Psoas muscle (tissue), 8 donors: ENCODE results near the gene ARSD. TPM values are rescaled to one million over a fixed set of nuclear protein-coding genes. Genes with fewer than 3 reads are reported as not detected.
"Not testable (repeated sequence)": the region's sequence is repeated elsewhere in the genome, so short reads cannot be mapped to it uniquely, and the experiment has no call there.

Experiments
- ATAC-seq, 4 donors: fragments of 200-7000 bp; cut with Tn5 transposase; one replicate each; pipeline ENCODE4 v1.9.1; 2020; ENCODE audit warnings: moderate library complexity in 3 of 4, mild to moderate bottlenecking in 2 of 4
- DNase-seq, 2 donors: peaks; one replicate each; pipeline ENCODE4 v3.0.0-alpha.2; 2020
- H3K27ac ChIP-seq: fragments of 200-600 bp; one replicate; pipeline ENCODE4 v1.8.0; 2022
- H3K27me3 ChIP-seq, 3 donors: fragments of 200-600 bp in 1 of 3; one replicate each; pipeline versions ENCODE4 v1.6.1 to v1.8.0; 2013 to 2022; ENCODE audit warnings: low read length in 2 of 3, mild to moderate bottlenecking in 2 of 3, moderate library complexity in 1 of 3; ENCODE audit not compliant: insufficient read depth in 3 of 3
- H3K36me3 ChIP-seq, 2 donors: fragments of 200-600 bp in 1 of 2; one replicate each; pipeline versions ENCODE4 v1.6.1 to v1.8.0; 2013 to 2022; ENCODE audit warnings: low read depth in 1 of 2, mild to moderate bottlenecking in 1 of 2, moderate library complexity in 1 of 2; ENCODE audit not compliant: insufficient read depth in 1 of 2
- H3K4me1 ChIP-seq: fragments of 200-600 bp; one replicate; pipeline ENCODE4 v1.8.0; 2022
- H3K4me3 ChIP-seq: fragments of 200-600 bp; one replicate; pipeline ENCODE4 v1.8.0; 2022; ENCODE audit warnings: mild to moderate bottlenecking
- H3K9me3 ChIP-seq: fragments of 200-600 bp; one replicate; pipeline ENCODE4 v1.8.0; 2022
- WGBS, 3 donors: extraction: QIAGEN DNeasy Blood & Tissue Kit; methylation state at CpG; one replicate each; pipeline versions ENCODE4 v1.1.6 to v1.1.7; 2013; 5-methylcytosine and 5-hydroxymethylcytosine counted together
- intact Hi-C, 2 donors: fragments of 100-400 bp; cut with DNase I; formaldehyde crosslinking; loops; one replicate each; pipeline versions ENCODE4 v1.11.0 to v1.14.2; 2022
- polyA plus RNA-seq, 3 donors: library from polyadenylated mRNA; stranded (reverse); fragments of 200-250 nt; gene quantifications; one replicate each; pipeline ENCODE4 v1.2.3, GENCODE V29; 2013
- total RNA-seq, 4 donors: library from RNA; stranded (reverse); fragmentation: NEBNext Ultra II Directional in 2 of 4; extraction: Animal tissue kit (Norgen Biotek cat#: 25700) in 2 of 4; gene quantifications; one replicate each; pipeline versions ENCODE4 v1.2.1 to v1.2.4, GENCODE V29; 2021 to 2023
- TF ChIP-seq, protein P1 (sequence below): fragments of 200-600 bp; IDR thresholded peaks from one replicate; pipeline ENCODE4 v1.8.0; 2022; ENCODE audit warnings: antibody characterized with exemption
- donor health status: healthy with polysubstance abuse.
- donor health status: DM: no; HTN: no; CAD: no; lungs with moderate emphysema.
- donor health status: Bipolar disorder and iron deficiency.
- donor health status: healthy.
- donor health status: DM: yes; HTN: yes; CAD: no.
- donor health status: DM: no; HTN: no; CAD: no.
- donor health status: DM: no; HTN: no; CAD: no.
- donor health status: DM: yes; HTN: yes; CAD: no.

The ARSD gene
- total and polyA plus RNA-seq, 7 donors, result 0.66 to 2.4 (median 1.6) TPM

DNA sequence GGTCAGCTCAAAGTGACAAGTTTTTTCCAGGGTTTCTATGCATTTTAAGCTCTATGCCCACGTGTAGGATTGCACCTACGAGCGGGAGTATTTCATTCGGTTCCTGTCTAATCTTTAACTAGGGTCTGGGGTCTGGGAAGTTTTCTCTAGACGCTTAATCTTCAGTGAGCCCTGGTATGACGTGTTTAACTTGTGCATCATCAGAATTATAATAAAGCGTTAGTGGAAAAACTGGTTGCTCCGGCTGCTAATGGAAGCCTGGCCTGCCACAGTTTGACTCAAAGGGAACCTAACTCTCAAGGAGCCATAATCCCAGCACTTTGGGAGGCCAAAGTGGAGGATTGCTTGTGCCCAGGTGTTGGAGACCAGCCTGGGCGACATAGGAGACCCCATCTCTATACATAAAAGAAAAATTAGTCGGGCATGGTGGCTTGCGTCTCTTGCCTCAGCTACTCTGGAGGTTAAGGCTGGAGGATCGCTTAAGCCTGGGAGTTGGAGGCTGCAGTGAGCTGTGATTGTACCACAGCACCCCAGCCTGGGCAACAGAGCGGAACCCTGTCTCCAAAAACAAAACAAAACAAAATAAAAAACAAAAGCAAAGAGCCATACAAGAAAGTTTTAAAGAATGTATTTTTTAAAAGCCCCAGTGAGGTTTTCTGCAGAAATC lies 30.2 kb downstream of the ARSD start:
- H3K9me3 ChIP-seq, result peaks cover 12% of the 10 kb centered on the region
- H3K4me3 ChIP-seq, result no peak overlapping the region
- no peaks in the 10 kb centered on the region for H3K36me3 ChIP-seq
- H3K4me1 ChIP-seq, result no peaks in the 10 kb centered on the region
- DNase-seq (no peak), ATAC-seq (no peak)
- TF ChIP-seq, protein P1, sequence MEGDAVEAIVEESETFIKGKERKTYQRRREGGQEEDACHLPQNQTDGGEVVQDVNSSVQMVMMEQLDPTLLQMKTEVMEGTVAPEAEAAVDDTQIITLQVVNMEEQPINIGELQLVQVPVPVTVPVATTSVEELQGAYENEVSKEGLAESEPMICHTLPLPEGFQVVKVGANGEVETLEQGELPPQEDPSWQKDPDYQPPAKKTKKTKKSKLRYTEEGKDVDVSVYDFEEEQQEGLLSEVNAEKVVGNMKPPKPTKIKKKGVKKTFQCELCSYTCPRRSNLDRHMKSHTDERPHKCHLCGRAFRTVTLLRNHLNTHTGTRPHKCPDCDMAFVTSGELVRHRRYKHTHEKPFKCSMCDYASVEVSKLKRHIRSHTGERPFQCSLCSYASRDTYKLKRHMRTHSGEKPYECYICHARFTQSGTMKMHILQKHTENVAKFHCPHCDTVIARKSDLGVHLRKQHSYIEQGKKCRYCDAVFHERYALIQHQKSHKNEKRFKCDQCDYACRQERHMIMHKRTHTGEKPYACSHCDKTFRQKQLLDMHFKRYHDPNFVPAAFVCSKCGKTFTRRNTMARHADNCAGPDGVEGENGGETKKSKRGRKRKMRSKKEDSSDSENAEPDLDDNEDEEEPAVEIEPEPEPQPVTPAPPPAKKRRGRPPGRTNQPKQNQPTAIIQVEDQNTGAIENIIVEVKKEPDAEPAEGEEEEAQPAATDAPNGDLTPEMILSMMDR, result no peak
- WGBS, 3 donors, result 77 to 85% (median 79%) methylated on average over 13 of the region's 13 CpGs
- no peaks in the 10 kb centered on the region for H3K27me3 ChIP-seq
- intact Hi-C loops, result no loop called here
- no peak overlapping the region for H3K27ac ChIP-seq

DNA sequence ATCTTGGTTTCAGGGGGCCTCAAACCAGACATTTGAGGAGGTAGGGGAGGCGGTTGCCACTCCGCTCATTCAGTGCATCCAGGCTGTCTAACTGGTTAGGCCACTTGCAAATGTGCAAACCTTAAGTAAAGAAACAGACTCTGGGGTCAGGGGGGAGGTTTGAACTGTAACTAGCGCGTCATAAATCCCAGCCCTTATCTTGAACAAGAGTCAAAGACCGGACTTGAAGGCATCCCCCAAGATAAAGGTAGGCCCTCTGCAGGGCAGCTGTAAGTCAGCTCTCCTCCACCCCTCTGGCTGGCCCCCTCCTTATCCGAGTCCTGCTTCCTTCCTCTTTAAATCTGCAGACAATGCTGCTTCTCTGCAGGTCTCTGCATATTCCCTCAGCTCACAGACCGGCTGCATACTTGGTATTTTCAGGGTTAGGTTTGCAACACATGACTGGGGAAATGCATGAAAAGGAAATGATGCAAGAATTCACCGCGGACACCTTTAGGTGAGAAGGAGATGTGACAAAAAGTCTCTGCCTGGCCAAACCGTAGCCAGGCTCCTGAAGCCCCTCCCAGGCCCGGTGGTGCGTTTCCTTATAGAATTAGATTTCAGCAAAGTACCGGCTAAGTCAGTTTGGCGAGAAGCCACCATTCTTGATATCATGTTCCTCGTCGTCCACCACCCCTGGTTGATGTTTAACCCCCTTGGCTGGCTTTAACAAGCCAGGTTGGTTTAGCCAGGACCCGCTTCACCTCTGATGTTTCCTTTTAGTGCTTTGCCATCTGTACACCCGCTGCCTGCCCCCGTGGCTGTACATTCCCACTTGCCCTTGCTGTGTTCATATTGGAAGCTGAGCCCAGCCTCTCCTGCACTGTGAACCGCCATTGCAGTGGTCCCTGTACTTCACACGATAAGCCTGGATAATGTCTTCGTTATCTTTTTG lies 31.2 kb downstream of the ARSD start:
- H3K27me3 ChIP-seq, ATAC-seq, intact Hi-C loops, H3K4me3 ChIP-seq, H3K4me1 ChIP-seq, H3K27ac ChIP-seq, H3K36me3 ChIP-seq, H3K9me3 ChIP-seq, DNase-seq: not testable (repeated sequence)
- 20 to 28% (median 28%) methylated on average over 20 to 22 of the region's 22 CpGs for WGBS, 3 donors

DNA sequence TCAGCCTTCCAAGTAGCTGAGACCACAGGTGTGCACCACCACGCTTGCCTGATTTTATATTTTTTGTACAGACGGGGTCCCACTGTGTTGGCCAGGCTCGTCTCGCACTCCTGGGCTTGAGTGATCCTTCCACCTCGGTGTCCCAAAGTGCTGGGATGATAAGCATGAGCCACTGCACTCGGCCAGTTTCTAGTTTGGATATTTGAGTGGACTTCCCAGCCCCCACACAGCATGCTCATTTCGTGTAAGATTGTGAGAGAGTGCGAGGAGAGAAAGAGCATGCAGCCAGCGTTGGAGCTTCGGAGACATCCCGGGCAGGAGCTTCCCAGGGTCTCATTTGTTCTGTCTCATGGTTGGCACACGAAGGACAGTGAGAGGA lies 31.8 kb downstream of the ARSD start:
- Histone ChIP-seq H3K36me3 (no peaks in the 10 kb centered on the region), H3K4me1 (no peaks in the 10 kb centered on the region), H3K4me3 (no peak overlapping the region), H3K27ac (no peak overlapping the region), H3K27me3 (no peaks in the 10 kb centered on the region), H3K9me3 (peaks cover 2% of the 10 kb centered on the region)
- TF ChIP-seq, protein P1, result no peak
- WGBS, 3 donors, result 67 to 78% (median 72%) methylated on average over 12 of the region's 12 CpGs
- ATAC-seq (no peak), DNase-seq (no peak)
- intact Hi-C loops, result no loop called here

DNA sequence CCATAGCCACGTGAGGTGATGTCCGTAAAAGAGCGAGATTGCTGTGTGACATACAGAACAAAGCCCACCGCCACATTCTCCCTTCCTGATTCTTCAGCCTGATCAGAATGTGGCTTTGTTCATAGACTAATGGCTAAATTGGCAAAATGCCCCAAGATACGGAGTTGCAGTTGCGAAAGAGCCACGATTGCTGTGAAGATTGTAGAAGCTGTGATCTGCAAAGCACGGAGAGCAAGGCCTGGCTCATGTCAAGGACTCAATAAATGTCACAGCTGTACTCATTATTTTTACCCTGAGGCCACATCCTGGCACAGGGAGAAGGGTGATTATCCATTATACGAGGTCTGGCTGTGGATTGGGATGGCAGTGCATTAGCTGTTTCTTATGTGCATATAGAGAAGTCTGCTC lies 34.2 kb downstream of the ARSD start:
- DNase-seq, result no peak
- Histone ChIP-seq H3K27me3 (no peaks in the 10 kb centered on the region), H3K4me3 (no peak overlapping the region), H3K27ac (no peak overlapping the region), H3K36me3 (no peaks in the 10 kb centered on the region), H3K4me1 (no peaks in the 10 kb centered on the region), H3K9me3 (no peaks in the 10 kb centered on the region)
- TF ChIP-seq, protein P1, result no peak
- 32 to 40% (median 38%) methylated on average over 9 of the region's 9 CpGs for WGBS, 3 donors
- intact Hi-C loops, result no loop called here
- no peak for ATAC-seq

DNA sequence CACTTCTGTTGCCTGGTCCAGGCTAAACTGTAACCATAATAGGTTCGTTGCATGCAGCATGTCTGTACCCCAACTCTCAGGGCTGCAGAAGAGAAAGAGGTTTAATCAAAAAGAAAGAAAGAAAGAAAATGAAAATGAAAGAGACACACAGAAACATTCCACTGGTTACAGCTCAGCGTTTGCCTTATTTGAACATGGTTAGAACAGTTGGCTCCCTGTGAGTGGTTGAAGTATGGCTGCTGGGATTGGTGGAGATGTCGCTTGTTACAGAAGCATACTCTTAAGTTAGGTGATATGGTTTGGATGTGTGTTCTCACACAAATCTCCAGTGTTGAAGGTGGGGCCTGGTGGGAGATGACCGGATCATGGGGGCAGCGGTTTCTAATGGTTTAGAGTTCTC lies 36.3 kb downstream of the ARSD start:
- TF ChIP-seq, protein P1, result no peak
- peaks cover 0 to 8% (median 0%) of the 10 kb centered on the region in 3 donors for H3K27me3 ChIP-seq
- intact Hi-C loops, result no loop called here
- no peak overlapping the region for H3K4me3 ChIP-seq
- H3K36me3 ChIP-seq, result no peaks in the 10 kb centered on the region
- H3K4me1 ChIP-seq, result no peaks in the 10 kb centered on the region
- ATAC-seq (no peak), DNase-seq (no peak)
- H3K9me3 ChIP-seq, result no peaks in the 10 kb centered on the region
- 85 to 90% (median 89%) methylated on average over 5 of the region's 5 CpGs for WGBS, 3 donors
- H3K27ac ChIP-seq, result no peak overlapping the region

DNA sequence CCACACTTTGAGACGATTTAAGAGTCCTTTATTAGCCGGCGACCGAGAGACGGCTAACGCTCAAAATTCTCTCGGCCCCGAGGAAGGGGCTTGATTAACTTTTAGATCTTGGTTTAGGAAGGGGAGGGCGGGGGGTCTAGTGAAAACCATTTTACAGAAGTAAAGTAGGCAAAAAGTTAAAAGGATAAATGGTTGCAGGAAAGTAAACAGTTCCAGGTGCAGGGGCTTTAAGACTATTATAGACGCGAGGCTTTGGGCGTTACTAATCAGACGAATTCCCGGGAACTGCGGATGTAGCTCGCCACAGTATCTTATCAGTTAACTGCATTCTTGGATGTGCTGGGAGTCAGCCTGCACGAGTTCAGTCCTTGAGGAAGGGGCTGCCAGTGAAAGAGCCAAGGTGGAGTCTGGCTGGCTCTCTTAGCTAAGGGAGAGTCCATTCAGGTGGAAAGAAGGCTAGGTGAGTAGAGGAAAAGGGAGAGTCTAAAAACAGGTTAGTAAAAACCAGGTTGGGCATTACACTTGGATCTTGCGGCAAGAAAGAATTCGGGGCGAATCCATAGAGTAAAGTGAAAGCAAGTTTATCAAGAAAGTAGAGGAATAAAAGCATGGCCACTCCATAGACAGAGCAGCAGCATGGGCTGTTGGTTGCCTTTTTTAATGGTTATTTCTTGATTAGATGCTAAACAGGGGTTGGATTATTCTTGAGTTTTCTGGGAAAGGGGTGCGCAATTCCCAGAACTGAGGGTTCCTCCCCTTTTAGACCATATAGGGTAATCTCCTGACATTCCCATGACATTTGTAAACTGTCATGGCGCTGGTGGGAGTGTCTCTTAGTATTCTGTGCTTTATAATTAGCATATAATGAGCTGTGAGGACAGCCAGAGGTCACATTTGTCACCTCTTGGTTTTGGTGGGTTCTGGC lies 38.3 kb downstream of the ARSD start:
- H3K9me3 ChIP-seq, intact Hi-C loops, H3K36me3 ChIP-seq, H3K27ac ChIP-seq, H3K4me1 ChIP-seq, ATAC-seq, DNase-seq, H3K4me3 ChIP-seq, H3K27me3 ChIP-seq: not testable (repeated sequence)
- 47 to 77% (median 52%) methylated on average over 13 to 20 of the region's 22 CpGs for WGBS, 3 donors
